DOHH2 (cell line): ENCODE measurements around the gene PSRC1.

Experiments used
- H3F3A ChIP-seq: fragments of 200-600 bp; sonication (generic), shearing (Covaris generic); 2 replicates; pipeline ENCODE4 v1.6.0; 2016; ENCODE audit warnings: antibody characterized with exemption, mild to moderate bottlenecking; ENCODE audit not compliant: control insufficient read depth, insufficient read depth
- H3K27ac ChIP-seq: fragments of 200-600 bp; sonication (generic); 2 replicates; pipeline ENCODE4 v1.5.1; 2014; ENCODE audit warnings: low read depth, mild to moderate bottlenecking, low read length, moderate library complexity
- H3K27me3 ChIP-seq: fragments of 200-600 bp; sonication (generic); 2 replicates; pipeline ENCODE4 v1.6.1; 2014; ENCODE audit warnings: mild to moderate bottlenecking, low read length, mixed read lengths; ENCODE audit not compliant: control insufficient read depth
- H3K36me3 ChIP-seq: fragments of 200-600 bp; sonication (generic); 2 replicates; pipeline ENCODE4 v1.6.1; 2014; ENCODE audit warnings: mild to moderate bottlenecking, low read length, moderate library complexity, mixed read lengths; ENCODE audit not compliant: control insufficient read depth
- H3K4me1 ChIP-seq: fragments of 200-600 bp; sonication (generic); 2 replicates; pipeline ENCODE4 v1.6.1; 2014; ENCODE audit warnings: mild to moderate bottlenecking, low read length, mixed read lengths; ENCODE audit not compliant: control insufficient read depth
- H3K4me2 ChIP-seq: fragments of 200-600 bp; sonication (generic); 2 replicates; pipeline ENCODE4 v1.6.0; 2014; ENCODE audit warnings: mild to moderate bottlenecking, low read length, moderate library complexity
- H3K4me3 ChIP-seq: fragments of 200-600 bp; sonication (generic); 2 replicates; pipeline ENCODE4 v1.5.1; 2014; ENCODE audit warnings: mild to moderate bottlenecking, low read length, mixed read lengths
- H3K79me2 ChIP-seq: fragments of 200-600 bp; sonication (generic); 2 replicates; pipeline ENCODE4 v1.6.1; 2014; ENCODE audit warnings: mild to moderate bottlenecking, low read length, mixed read lengths; ENCODE audit not compliant: control insufficient read depth
- H3K9me2 ChIP-seq: fragments of 200-600 bp; sonication (generic); replicated peaks from 2 replicates; pipeline ENCODE4 v1.6.1; 2014; ENCODE audit warnings: mild to moderate bottlenecking, low read length, mixed read lengths; ENCODE audit not compliant: control insufficient read depth
- H3K9me3 ChIP-seq: fragments of 200-600 bp; sonication (generic); 2 replicates; pipeline ENCODE4 v1.6.1; 2014; ENCODE audit warnings: antibody characterized with exemption, low read length, mixed read lengths; ENCODE audit not compliant: control insufficient read depth, insufficient read depth
- H4K20me1 ChIP-seq: fragments of 200-600 bp; sonication (generic); 2 replicates; pipeline ENCODE4 v1.6.0; 2014; ENCODE audit warnings: low read depth, mild to moderate bottlenecking, antibody characterized with exemption, low read length, moderate library complexity; ENCODE audit not compliant: control insufficient read depth, insufficient read depth
- CTCF ChIP-seq: fragments of 200-600 bp; sonication (generic); IDR thresholded peaks from one replicate; pipeline ENCODE4 v1.5.1; 2014; ENCODE audit warnings: antibody characterized with exemption, mild to moderate bottlenecking, low read depth, low read length; ENCODE audit not compliant: poor library complexity, severe bottlenecking
- EZH2phosphoT487 ChIP-seq: fragments of 200-600 bp; sonication (generic); IDR thresholded peaks from 2 replicates; pipeline ENCODE4 v1.6.1; 2017; ENCODE audit warnings: borderline replicate concordance, mild to moderate bottlenecking, antibody characterized with exemption, low read length, moderate library complexity, mixed read lengths

Gene PSRC1

GRCh38 chr1:109263597-109264378, 19.2 kb downstream of the PSRC1 start:
- Histone ChIP-seq H3K4me1 (no peaks in the 10 kb centered on the region), H3K27me3 (no peaks in the 10 kb centered on the region), H3K9me3 (no peaks in the 10 kb centered on the region), H3K9me2 (no peaks in the 10 kb centered on the region), H3F3A (no peaks in the 10 kb centered on the region), H4K20me1 (no peaks in the 10 kb centered on the region), H3K4me2 (no peak overlapping the region), H3K27ac (no peak overlapping the region), H3K4me3 (no peak overlapping the region), H3K36me3 (no peaks in the 10 kb centered on the region), H3K79me2 (no peaks in the 10 kb centered on the region)
- TF ChIP-seq EZH2phosphoT487 (no peak), CTCF (peak; percentile 99)

DNA sequence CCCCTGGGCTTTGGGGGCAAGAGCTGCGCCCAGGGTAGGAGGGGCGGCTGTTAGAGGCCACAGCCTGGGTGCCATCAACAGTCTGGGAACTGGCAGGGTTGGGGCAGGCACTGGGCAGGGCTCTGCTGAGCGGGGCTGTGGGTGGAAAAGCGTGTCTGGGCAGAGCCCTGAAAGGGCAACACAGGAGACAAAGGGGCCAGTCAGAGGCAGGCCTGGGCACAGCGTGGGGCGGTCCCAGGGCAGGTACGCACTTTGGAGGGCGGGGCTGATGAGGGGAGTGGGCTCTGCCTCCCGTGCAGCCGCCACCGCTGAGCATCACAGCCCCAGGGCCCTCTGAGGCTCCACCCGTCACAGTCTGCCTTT, 19.7 kb downstream of the PSRC1 start:
- H4K20me1 ChIP-seq: no peaks in the 10 kb centered on the region
- H3K4me3 ChIP-seq: no peak overlapping the region
- no peaks in the 10 kb centered on the region for H3K9me2 ChIP-seq
- H3K27ac ChIP-seq: no peak overlapping the region
- H3F3A ChIP-seq: no peaks in the 10 kb centered on the region
- no peak overlapping the region for H3K4me2 ChIP-seq
- no peaks in the 10 kb centered on the region for H3K4me1 ChIP-seq
- H3K79me2 ChIP-seq: no peaks in the 10 kb centered on the region
- H3K27me3 ChIP-seq: no peaks in the 10 kb centered on the region
- H3K36me3 ChIP-seq: no peaks in the 10 kb centered on the region
- TF ChIP-seq EZH2phosphoT487 (no peak), CTCF (no peak)
- no peaks in the 10 kb centered on the region for H3K9me3 ChIP-seq

- Histone ChIP-seq H3K4me2 (no peak overlapping the region), H3K4me1 (no peaks in the 10 kb centered on the region), H3F3A (no peaks in the 10 kb centered on the region), H3K9me3 (no peaks in the 10 kb centered on the region), H3K79me2 (no peaks in the 10 kb centered on the region), H4K20me1 (no peaks in the 10 kb centered on the region), H3K36me3 (no peaks in the 10 kb centered on the region), H3K9me2 (no peaks in the 10 kb centered on the region), H3K4me3 (no peak overlapping the region), H3K27me3 (no peaks in the 10 kb centered on the region), H3K27ac (no peak overlapping the region)
- no peak for TF ChIP-seq EZH2phosphoT487
- no peak for TF ChIP-seq CTCF
Observed at GRCh38 chr1:109262231-109263055, 20.5 kb downstream of the PSRC1 start.
